GM18858 (cell line): ENCODE measurements around the gene FAM8A1.

ENCODE experiments used
- ATAC-seq: cut with Tn5 transposase; IDR thresholded peaks from one replicate; pipeline ENCODE4 v1.9.1; 2021; ENCODE audit not compliant: unreplicated experiment

Gene FAM8A1

DNA sequence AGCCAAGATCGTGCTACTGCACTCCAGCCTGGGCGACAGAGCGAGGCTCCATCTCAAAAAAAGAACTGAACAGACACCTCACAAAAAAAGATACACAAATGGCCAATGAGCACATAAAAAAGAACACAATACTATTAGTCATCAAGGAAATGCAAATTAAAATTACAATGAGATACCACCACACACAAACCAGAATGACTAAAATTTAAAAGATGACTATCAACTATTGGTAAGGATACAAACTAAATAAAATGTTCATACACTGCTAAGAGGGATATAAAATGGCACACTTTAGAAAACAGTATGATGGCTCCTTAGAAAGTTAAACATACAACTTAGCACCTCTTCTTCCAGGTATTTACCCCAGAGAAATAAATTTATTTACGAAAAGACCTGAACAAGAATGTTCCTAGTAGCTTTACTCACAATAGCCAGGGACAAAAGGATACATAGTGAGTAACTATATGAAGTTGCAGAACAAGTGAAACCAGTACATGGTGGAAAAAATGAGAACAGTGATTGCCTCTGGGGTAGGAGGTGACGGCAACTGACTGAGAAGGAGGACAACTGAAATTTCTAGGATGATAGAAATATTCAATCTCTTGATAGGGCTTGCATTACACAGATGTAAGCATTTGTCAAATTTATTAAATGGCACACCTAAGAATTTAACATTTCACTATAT, 53.2 kb downstream of the FAM8A1 start:
- ATAC-seq, result no peak

DNA sequence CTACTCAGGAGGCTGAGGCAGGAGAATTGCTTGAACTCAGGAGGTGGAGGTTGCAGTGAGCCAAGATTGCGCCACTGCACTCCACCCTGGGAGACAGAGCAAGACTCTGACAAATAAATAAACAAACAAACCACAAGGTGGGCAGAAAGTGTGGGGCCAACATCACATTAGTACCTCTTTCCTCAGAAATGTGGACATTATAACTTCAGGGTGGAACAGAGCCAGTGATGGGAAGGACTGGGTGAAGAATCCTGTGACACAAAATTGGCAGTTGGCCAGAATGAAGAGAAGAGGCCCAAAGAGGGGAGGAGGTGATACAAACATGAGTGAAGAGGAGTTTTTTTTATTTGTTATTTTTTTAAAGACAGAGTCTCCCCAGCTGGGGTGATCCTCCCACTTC, 56.0 kb downstream of the FAM8A1 start:
- ATAC-seq, result no peak

DNA sequence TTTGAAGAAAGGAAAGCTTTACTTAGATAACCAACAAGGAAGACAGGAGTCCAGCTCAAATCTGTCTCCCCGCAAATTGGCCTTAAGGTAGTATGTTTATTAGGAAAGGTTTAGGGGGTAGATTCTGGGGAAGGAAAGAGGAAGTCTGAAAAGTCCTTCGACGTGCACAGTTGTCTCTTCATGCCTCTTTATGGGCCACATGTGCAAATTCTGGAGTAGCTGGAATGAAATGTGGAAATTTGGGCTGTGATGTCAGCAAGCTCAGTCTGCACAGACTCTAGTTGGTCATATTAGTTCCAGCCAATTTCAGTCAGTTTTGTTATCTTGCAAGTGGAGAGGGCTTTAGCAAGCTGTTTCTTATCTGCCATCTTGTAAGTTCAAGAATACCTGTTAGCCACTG, 56.5 kb downstream of the FAM8A1 start:
- ATAC-seq, result no peak
